H1 (cell line): Measurements from ENCODE around the gene HOXB7. TPM values are rescaled to one million over a fixed set of nuclear protein-coding genes. Genes with fewer than 3 reads are reported as not detected.

ENCODE experiments used
- CTCF ChIA-PET: fragments of 300-600 bp; sonication (Branson Sonifier 250); formaldehyde crosslinking; loops from one replicate; lab custom pipeline; 2021; ENCODE audit not compliant: partially characterized antibody; lab: Charles Lee
- POLR2A ChIA-PET: fragments of 300-600 bp; sonication (Branson Sonifier 250); formaldehyde crosslinking; loops from one replicate; lab custom pipeline; 2021; ENCODE audit warnings: inconsistent platforms; ENCODE audit not compliant: partially characterized antibody; lab: Charles Lee
- DNase-seq, 2 experiments: peaks; one replicate each; pipeline versions ENCODE4 v3.0.0 to v3.0.0-alpha.2; 2010 to 2022; ENCODE audit warnings: low spot score in 2 of 2, low read depth in 1 of 2, mixed read lengths in 1 of 2
- FAIRE-seq: peaks from 2 replicates; lab custom pipeline; 2011; peaks lifted over from hg19 to GRCh38; lab: Jason Lieb, UNC
- H2AFZ ChIP-seq: 2 replicates; pipeline ENCODE4 v1.8.1; 2012; ENCODE audit warnings: low read length, inconsistent platforms
- H2AK5ac ChIP-seq: 2 replicates; pipeline ENCODE4 v1.6.1; 2013; ENCODE audit warnings: low read depth, low read length
- H2BK120ac ChIP-seq: replicated peaks from 2 replicates; pipeline ENCODE3; 2013; ENCODE audit warnings: low read depth, low read length, inconsistent platforms
- H2BK12ac ChIP-seq: 2 replicates; pipeline ENCODE4 v1.6.1; 2013; ENCODE audit warnings: low read depth, low read length
- H2BK15ac ChIP-seq: 2 replicates; pipeline ENCODE4 v1.6.1; 2013; ENCODE audit warnings: low read length
- H2BK20ac ChIP-seq: 2 replicates; pipeline ENCODE4 v1.6.1; 2013; ENCODE audit warnings: low read length
- H2BK5ac ChIP-seq: 2 replicates; pipeline ENCODE4 v1.6.1; 2013; ENCODE audit warnings: low read depth, low read length
- H3K14ac ChIP-seq: 2 replicates; pipeline ENCODE4 v1.6.1; 2013; ENCODE audit warnings: inconsistent platforms; ENCODE audit not compliant: insufficient read length
- H3K18ac ChIP-seq: 2 replicates; pipeline ENCODE4 v1.6.1; 2013; ENCODE audit warnings: low read length; ENCODE audit errors: extremely low read depth
- H3K23ac ChIP-seq: 2 replicates; pipeline ENCODE4 v1.6.1; 2013; ENCODE audit warnings: inconsistent platforms; ENCODE audit not compliant: insufficient read length
- H3K23me2 ChIP-seq: 2 replicates; pipeline ENCODE4 v1.6.1; 2013; ENCODE audit warnings: low read depth, low read length
- H3K27ac ChIP-seq: 2 replicates; pipeline ENCODE4 v1.6.1; 2011; ENCODE audit warnings: low read depth, low read length, inconsistent platforms
- H3K27me3 ChIP-seq, 4 experiments: replicated peaks in 1 of 4; 1 replicate in 1 of 4; 2 replicates in 3 of 4; pipeline versions ENCODE4 v1.6.1 to v1.8.1; 2011 to 2013; ENCODE audit warnings: low read length in 3 of 4, mild to moderate bottlenecking in 3 of 4, inconsistent platforms in 2 of 4, mixed read lengths in 2 of 4, moderate library complexity in 1 of 4; ENCODE audit not compliant: control insufficient read depth in 3 of 4, insufficient read depth in 3 of 4; ENCODE audit errors: extremely low read depth in 1 of 4
- H3K36me3 ChIP-seq, 4 experiments: 2 replicates each; pipeline versions ENCODE4 v1.6.1 to v1.8.1; 2011 to 2013; ENCODE audit warnings: mild to moderate bottlenecking in 4 of 4, low read length in 3 of 4, moderate library complexity in 2 of 4, control low read depth in 1 of 4, inconsistent platforms in 1 of 4; ENCODE audit not compliant: insufficient read depth in 4 of 4, control insufficient read depth in 2 of 4
- H3K4ac ChIP-seq: replicated peaks from 2 replicates; pipeline ENCODE3; 2013; ENCODE audit warnings: low read length, low read depth, mixed read lengths, inconsistent platforms; ENCODE audit not compliant: insufficient read length
- H3K4me1 ChIP-seq, 4 experiments: replicated peaks in 1 of 4; 1 replicate in 1 of 4; 2 replicates in 3 of 4; pipeline versions ENCODE4 v1.6.1 to v1.8.1; 2011 to 2013; ENCODE audit warnings: low read length in 3 of 4, inconsistent platforms in 2 of 4, mixed read lengths in 1 of 4; ENCODE audit not compliant: insufficient read depth in 4 of 4, control insufficient read depth in 3 of 4
- H3K4me2 ChIP-seq, 2 experiments: 2 replicates each; pipeline versions ENCODE4 v1.6.1 to v1.8.1; 2011 to 2013; ENCODE audit warnings: low read depth in 2 of 2, low read length in 2 of 2, control low read depth in 1 of 2, inconsistent platforms in 1 of 2, mild to moderate bottlenecking in 1 of 2; ENCODE audit not compliant: insufficient read depth in 1 of 2
- H3K4me3 ChIP-seq, 4 experiments: fragments of 200-600, 300-600 bp in 1 of 4; sonication (generic), shearing (Covaris generic), sonication (Bioruptor Twin) in 1 of 4; 2 replicates each; pipeline versions ENCODE4 v1.5.1 to v1.8.1; 2011 to 2016; ENCODE audit warnings: low read length in 4 of 4, low read depth in 3 of 4, control low read depth in 2 of 4, inconsistent platforms in 2 of 4, mild to moderate bottlenecking in 2 of 4, mixed read lengths in 1 of 4, moderate library complexity in 1 of 4; ENCODE audit not compliant: insufficient read depth in 2 of 4; ENCODE audit errors: extremely low read depth in 1 of 4
- H3K56ac ChIP-seq: replicated peaks from 2 replicates; pipeline ENCODE3; 2013; ENCODE audit warnings: low read depth, mild to moderate bottlenecking, mixed read lengths, low read length, inconsistent platforms; ENCODE audit not compliant: insufficient read length
- H3K79me1 ChIP-seq: 2 replicates; pipeline ENCODE4 v1.6.1; 2013; ENCODE audit warnings: low read depth, low read length, control low read depth
- H3K79me2 ChIP-seq, 2 experiments: 2 replicates each; pipeline versions ENCODE4 v1.6.1 to v1.8.1; 2012 to 2013; ENCODE audit warnings: low read length in 2 of 2, mild to moderate bottlenecking in 2 of 2, inconsistent platforms in 1 of 2; ENCODE audit not compliant: insufficient read depth in 2 of 2, control insufficient read depth in 1 of 2
- H3K9ac ChIP-seq, 4 experiments: replicated peaks in 1 of 4; 1 replicate in 1 of 4; 2 replicates in 3 of 4; pipeline versions ENCODE4 v1.6.1 to v1.8.1; 2011 to 2013; ENCODE audit warnings: low read depth in 3 of 4, low read length in 3 of 4, control low read depth in 2 of 4, mild to moderate bottlenecking in 2 of 4, moderate library complexity in 2 of 4, inconsistent platforms in 1 of 4; ENCODE audit errors: extremely low read depth in 1 of 4
- H3K9me3 ChIP-seq, 2 experiments: 2 replicates each; pipeline versions ENCODE4 v1.6.1 to v1.8.1; 2012 to 2013; ENCODE audit warnings: mild to moderate bottlenecking in 2 of 2, moderate library complexity in 2 of 2, control low read depth in 1 of 2, inconsistent platforms in 1 of 2, low read depth in 1 of 2, low read length in 1 of 2, mixed read lengths in 1 of 2; ENCODE audit not compliant: insufficient read depth in 2 of 2
- H4K20me1 ChIP-seq, 2 experiments: replicated peaks in 1 of 2; 2 replicates each; pipeline versions ENCODE3 to v1.8.1; 2011 to 2013; ENCODE audit warnings: inconsistent platforms in 2 of 2, low read length in 2 of 2, mild to moderate bottlenecking in 1 of 2; ENCODE audit not compliant: insufficient read depth in 2 of 2, control insufficient read depth in 1 of 2
- H4K5ac ChIP-seq: 2 replicates; pipeline ENCODE4 v1.6.1; 2013; ENCODE audit warnings: low read length, low read depth, mixed read lengths, inconsistent platforms; ENCODE audit not compliant: insufficient read length
- H4K8ac ChIP-seq: 2 replicates; pipeline ENCODE4 v1.8.0; 2013; ENCODE audit warnings: mild to moderate bottlenecking, moderate library complexity, low read length, inconsistent platforms; ENCODE audit not compliant: insufficient read depth; ENCODE audit errors: extremely low read depth
- H4K91ac ChIP-seq: replicated peaks from 2 replicates; pipeline ENCODE3; 2013; ENCODE audit warnings: low read length, mixed read lengths, inconsistent platforms; ENCODE audit not compliant: insufficient read length
- ASH2L ChIP-seq: fragments of 200-600, 300-600 bp; sonication (generic); IDR thresholded peaks from one replicate; pipeline ENCODE4 v1.7.1; 2017; ENCODE audit warnings: low read length
- BACH1 ChIP-seq: IDR thresholded peaks from 2 replicates; pipeline ENCODE4 v1.6.1; 2012; ENCODE audit warnings: low read length, improper control_type of control experiment
- CBX5 ChIP-seq: fragments of 300-800, 300-1000 bp; sonication (generic); IDR thresholded peaks from 2 replicates; pipeline ENCODE4 v1.7.1; 2016; ENCODE audit warnings: antibody characterized with exemption, low read length, low read depth
- CEBPB ChIP-seq: IDR thresholded peaks from 2 replicates; pipeline ENCODE4 v1.6.1; 2012; ENCODE audit warnings: low read depth, low read length
- CREB1 ChIP-seq: IDR thresholded peaks from 2 replicates; pipeline ENCODE4 v1.6.1; 2012; ENCODE audit warnings: inconsistent platforms
- CTCF ChIP-seq, 3 experiments: IDR thresholded peaks; 1 replicate in 2 of 3; 2 replicates in 1 of 3; pipeline versions ENCODE4 v1.5.1 to v1.6.1; 2011; ENCODE audit warnings: low read length in 3 of 3, mild to moderate bottlenecking in 3 of 3, inconsistent platforms in 2 of 3, low read depth in 1 of 3, moderate library complexity in 1 of 3; ENCODE audit not compliant: insufficient read depth in 1 of 3; ENCODE audit errors: control extremely low read depth in 1 of 3
- EGR1 ChIP-seq: IDR thresholded peaks from 2 replicates; pipeline ENCODE4 v1.6.1; 2011; ENCODE audit warnings: low read depth, low read length, borderline replicate concordance
- GTF2F1 ChIP-seq: IDR thresholded peaks from 2 replicates; pipeline ENCODE4 v1.6.1; 2012; ENCODE audit warnings: low read depth, low read length, improper control_type of control experiment, borderline replicate concordance
- SUZ12 ChIP-seq: fragments of 200-600 bp; sonication (generic); IDR thresholded peaks from 2 replicates; pipeline ENCODE4 v1.6.1; 2012; ENCODE audit warnings: mild to moderate bottlenecking, inconsistent platforms, low read length, moderate library complexity, mixed read lengths
- TEAD4 ChIP-seq: IDR thresholded peaks from 2 replicates; pipeline ENCODE4 v1.6.1; 2012; ENCODE audit warnings: low read depth, low read length, inconsistent platforms, mixed read lengths
- WGBS, 2 experiments: shearing (Covaris generic) in 1 of 2; methylation state at CpG; one replicate each; pipeline versions ENCODE4 v1.1.6 to v1.1.7; 2013 to 2015; ENCODE audit warnings: low lambda C conversion rate in 2 of 2, mixed read lengths in 2 of 2, inconsistent platforms in 1 of 2, low coverage in 1 of 2, missing lambda C conversion rate in 1 of 2; ENCODE audit not compliant: insufficient replicate concordance in 2 of 2, insufficient coverage in 1 of 2, insufficient read length in 1 of 2; ENCODE audit errors: extremely low coverage in 1 of 2, missing lambda C conversion rate in 1 of 2; 5-methylcytosine and 5-hydroxymethylcytosine counted together
- polyA plus RNA-seq, 7 experiments: library from polyadenylated mRNA; depleted of rRNA in 3 of 7; stranded (reverse) in 5 of 7; unstranded in 2 of 7; fragments of >200 nt in 5 of 7; fragments of 200-250 nt in 2 of 7; gene quantifications; 1 replicate in 5 of 7; 2 replicates in 1 of 7; 4 replicates in 1 of 7; pipeline versions ENCODE4 v1.2.1 to v1.2.3, GENCODE V29; 2011 to 2013; ENCODE audit warnings: missing spikeins in 2 of 7, mixed read lengths in 2 of 7
- total RNA-seq: library from RNA; stranded (reverse); fragmentation: NEBNext Ultra II Directional; extraction: Animal tissue kit (Norgen Biotek cat#: 25700); gene quantifications from 2 replicates; pipeline ENCODE4 v1.2.1, GENCODE V29; 2021

HOXB7 gene
- total and polyA plus RNA-seq, 2 of the 8 experiments (the other 6 are each of a cell fraction or from before 2014, with no cell fraction given), result not detected

GRCh38 chr17:48589060-48589830, 21.6 kb downstream of the HOXB7 start:
- POLR2A ChIA-PET, result no interaction called here
- TF ChIP-seq CTCF (IDR thresholded peaks at IDR 0.05; ENCODE audit: control extremely low read depth in 1 of 3, insufficient read depth in 1 of 3, low read depth in 1 of 3, low read length in 3 of 3), result no peak
- no peak for TF ChIP-seq CREB1
- TF ChIP-seq ASH2L, result no peak
- TF ChIP-seq BACH1, result no peak
- no peak for TF ChIP-seq GTF2F1
- no peak for TF ChIP-seq CEBPB
- no peak for TF ChIP-seq SUZ12
- no peak for TF ChIP-seq EGR1
- no peak for TF ChIP-seq TEAD4
- no peak for TF ChIP-seq CBX5

More at GRCh38 chr17:48589060-48589830, 21.6 kb downstream of the HOXB7 start:
- Histone ChIP-seq H3K18ac (no peak overlapping the region; the same call in 1 of the 2 replicates), H3K27me3 (peaks cover 96 to 100% (median 99%) of the 10 kb centered on the region in 4 experiments), H3K9me3 (no peaks in the 10 kb centered on the region; a peak in 1 of 4 replicates), H4K91ac (no peak overlapping the region), H3K4ac (no peak overlapping the region), H2BK12ac (no peak overlapping the region), H3K36me3 (peaks cover 0 to 6% (median 0%) of the 10 kb centered on the region in 4 experiments; a peak in 1 of 8 replicates), H3K23ac (no peak overlapping the region), H3K4me1 (peaks cover 0 to 6% (median 1%) of the 10 kb centered on the region in 4 experiments; a peak in 5 of 7 replicates), H2AFZ (no peak overlapping the region), H4K5ac (no peak overlapping the region), H3K79me1 (no peaks in the 10 kb centered on the region), H2AK5ac (no peak overlapping the region), H3K79me2 (no peaks in the 10 kb centered on the region), H3K27ac (no peak overlapping the region), H2BK5ac (no peak overlapping the region), H3K23me2 (no peaks in the 10 kb centered on the region), H4K8ac (no peak overlapping the region), H3K9ac (no peak overlapping the region), H2BK120ac (no peak overlapping the region), H2BK20ac (no peak overlapping the region), H4K20me1 (peaks cover 23 to 37% of the 10 kb centered on the region in 2 experiments), H3K4me3 (no peak overlapping the region), H3K4me2 (no peak overlapping the region), H3K56ac (no peak overlapping the region), H2BK15ac (no peak overlapping the region), H3K14ac (no peak overlapping the region)
- DNase-seq, result no peak
- CTCF ChIA-PET, result interaction anchor here (0.7 to 4.7 kb wide), 17 partner anchors 9 to 374 kb away, joined by 3 to 24 read pairs (median 3); no protein-coding TSS in a partner anchor
- WGBS, 2 experiments, result 16% methylated on average over 10 of the region's 10 CpGs; no CpG with 5 or more reads in 1 of the 2 experiments
- no peak for FAIRE-seq
